GM19395 (cell line): ENCODE measurements around the gene OR6B3.

Experiments used
- ATAC-seq: cut with Tn5 transposase; IDR thresholded peaks from one replicate; pipeline ENCODE4 v1.9.1; 2021; ENCODE audit warnings: mild to moderate bottlenecking, moderate library complexity; ENCODE audit not compliant: unreplicated experiment

Gene OR6B3

GRCh38 chr2:240053173-240054155 is at the start of gene OR6B3:
OR6B3 (minus strand) TSS chr2:240053521.
- no peak for ATAC-seq

GRCh38 chr2:240098349-240098748 is 45.0 kb upstream of the OR6B3 start:
- no peak for ATAC-seq

GRCh38 chr2:240095556-240096523 is 42.5 kb upstream of the OR6B3 start:
- ATAC-seq, result no peak

- ATAC-seq, result no peak
Observed at GRCh38 chr2:240089306-240089705, 36.0 kb upstream of the OR6B3 start.

- no peak for ATAC-seq
Observed at GRCh38 chr2:240086563-240086962, 33.2 kb upstream of the OR6B3 start.

GRCh38 chr2:240078631-240079030 is 25.3 kb upstream of the OR6B3 start:
- ATAC-seq, result no peak

- ATAC-seq, result no peak
Observed at GRCh38 chr2:240077442-240077841, 24.1 kb upstream of the OR6B3 start.

- ATAC-seq, result no peak
Observed at GRCh38 chr2:240074545-240074944, 21.2 kb upstream of the OR6B3 start.

- ATAC-seq, result no peak
Observed at GRCh38 chr2:240070907-240071306, 17.6 kb upstream of the OR6B3 start.

- ATAC-seq, result no peak
Observed at GRCh38 chr2:240069829-240070228, 16.5 kb upstream of the OR6B3 start.

GRCh38 chr2:240068193-240068592 is 14.9 kb upstream of the OR6B3 start:
- ATAC-seq, result no peak

- no peak for ATAC-seq
Observed at GRCh38 chr2:240066489-240066888, 13.2 kb upstream of the OR6B3 start.

GRCh38 chr2:240064898-240065297 is 11.6 kb upstream of the OR6B3 start:
- ATAC-seq, result no peak

GRCh38 chr2:240060977-240061591 is 7.8 kb upstream of the OR6B3 start:
- no peak for ATAC-seq

GRCh38 chr2:240056678-240057077 is 3.4 kb upstream of the OR6B3 start:
- no peak for ATAC-seq

GRCh38 chr2:240055177-240055917 is 2.0 kb upstream of the OR6B3 start:
- ATAC-seq, result no peak

- ATAC-seq, result no peak
Observed at GRCh38 chr2:240052524-240052923, 797 bp downstream of the OR6B3 start.

- ATAC-seq, result no peak
Observed at GRCh38 chr2:240051697-240052096, 1.6 kb downstream of the OR6B3 start.

GRCh38 chr2:240050278-240050677 is 3.0 kb downstream of the OR6B3 start:
- ATAC-seq, result no peak

- ATAC-seq, result no peak
Observed at GRCh38 chr2:240048237-240048636, 5.1 kb downstream of the OR6B3 start.
